HG02610 (cell line): ENCODE measurements around the gene NHSL1.
A peak's percentile ranks its signal among the peaks of the same experiment; 100 is the strongest.

Source experiments
- ATAC-seq: cut with Tn5 transposase; IDR thresholded peaks from one replicate; pipeline ENCODE4 v1.9.1; 2021; ENCODE audit warnings: mild to moderate bottlenecking, moderate library complexity; ENCODE audit not compliant: unreplicated experiment

The NHSL1 gene

DNA sequence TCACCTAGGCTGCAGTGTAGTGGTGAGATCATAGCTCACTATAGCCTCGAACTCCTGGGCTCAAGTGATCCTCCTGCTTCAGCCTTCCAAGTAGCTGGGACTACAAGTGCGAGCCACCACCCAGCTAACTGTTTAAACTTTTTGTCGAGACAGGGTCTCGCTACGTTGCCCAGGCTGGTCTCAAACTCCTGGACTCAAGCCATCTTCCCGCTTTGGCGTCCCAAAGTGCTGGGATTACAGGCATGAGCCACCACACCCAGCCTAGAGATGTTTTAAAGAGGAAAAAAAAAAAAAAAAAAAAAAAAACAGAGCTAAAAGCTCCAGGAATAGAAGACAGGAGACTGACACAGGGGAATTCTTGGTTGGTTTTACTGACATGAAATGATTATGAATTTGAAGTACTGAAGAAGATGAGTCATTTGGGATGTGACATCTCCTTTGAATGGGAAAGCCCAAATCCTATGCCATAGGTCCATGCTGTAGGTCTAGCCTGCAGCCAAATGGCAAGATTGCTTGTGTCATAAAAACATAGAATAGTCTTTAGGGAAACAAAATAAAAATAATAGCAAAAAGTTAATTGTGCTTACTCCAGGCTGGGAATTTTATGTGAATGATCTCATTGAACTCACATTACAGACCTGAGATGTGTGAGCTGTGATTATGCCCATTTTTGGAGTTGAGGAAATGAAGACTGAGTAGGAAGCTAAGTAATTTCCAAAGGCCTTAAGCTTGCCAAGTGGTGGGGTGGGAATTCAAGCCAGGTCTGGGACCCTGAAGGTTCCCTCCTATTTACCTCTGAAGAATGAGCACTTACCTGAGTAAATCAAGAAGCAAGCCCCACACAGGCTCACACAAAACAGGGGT is 24.3 kb upstream of the NHSL1 start:
- no peak for ATAC-seq

DNA sequence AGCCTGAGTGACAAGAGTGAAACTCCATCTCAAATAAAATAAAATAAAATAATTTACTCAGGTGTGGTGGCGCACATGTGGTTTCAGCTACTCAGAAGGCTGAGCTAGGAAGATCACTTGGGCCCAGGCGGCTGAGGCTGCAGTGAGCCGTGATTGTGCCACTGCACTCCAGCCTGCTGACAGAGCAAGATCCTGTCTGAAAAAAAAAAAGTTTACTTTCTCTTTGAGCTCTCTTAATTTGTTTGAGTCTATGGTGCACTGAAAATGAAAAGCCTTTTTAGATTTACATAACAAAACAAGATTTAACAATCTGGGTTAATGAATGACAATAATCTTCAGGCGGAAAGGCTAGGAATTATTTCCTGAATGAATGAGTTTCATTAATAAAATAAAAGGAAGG is 23.3 kb upstream of the NHSL1 start:
- ATAC-seq = no peak

DNA sequence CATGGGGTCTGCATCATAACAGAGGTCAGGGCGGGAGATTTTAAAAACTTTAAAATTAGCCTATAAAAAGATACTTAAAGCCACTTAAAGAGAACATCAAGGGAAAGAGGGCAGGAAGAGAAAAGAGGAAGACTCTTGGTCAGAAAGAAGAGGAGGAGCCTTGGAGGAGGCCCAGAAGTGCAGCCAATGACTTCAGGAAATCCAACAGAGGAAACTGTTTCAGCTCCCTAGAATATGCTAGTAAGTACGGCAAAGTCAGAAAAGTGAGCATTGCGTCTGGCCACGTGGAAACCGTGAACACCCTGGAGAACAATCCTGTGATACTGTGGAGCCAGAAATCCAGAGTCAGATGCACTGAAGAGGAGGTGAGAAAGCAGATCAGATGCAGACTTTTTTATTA is 22.5 kb upstream of the NHSL1 start:
- ATAC-seq = no peak

DNA sequence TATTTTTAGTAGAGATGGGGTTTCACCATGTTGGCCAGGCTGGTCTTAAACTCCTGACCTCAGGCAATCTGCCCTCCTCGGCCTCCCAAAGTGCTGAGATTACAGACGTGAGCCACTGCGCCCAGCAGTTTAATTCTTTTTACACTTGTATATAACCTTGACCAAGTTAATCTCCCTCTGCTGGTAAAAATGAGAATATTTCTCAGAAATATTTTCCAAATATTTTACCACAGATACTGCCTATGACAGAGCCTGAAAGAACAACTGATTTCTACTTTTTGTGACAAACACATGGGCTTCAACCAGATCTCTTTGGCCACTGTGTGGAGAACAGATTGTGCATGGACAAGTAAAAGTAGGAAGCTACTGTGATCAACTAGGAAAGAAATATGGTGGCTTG is 21.2 kb upstream of the NHSL1 start:
- ATAC-seq = no peak

DNA sequence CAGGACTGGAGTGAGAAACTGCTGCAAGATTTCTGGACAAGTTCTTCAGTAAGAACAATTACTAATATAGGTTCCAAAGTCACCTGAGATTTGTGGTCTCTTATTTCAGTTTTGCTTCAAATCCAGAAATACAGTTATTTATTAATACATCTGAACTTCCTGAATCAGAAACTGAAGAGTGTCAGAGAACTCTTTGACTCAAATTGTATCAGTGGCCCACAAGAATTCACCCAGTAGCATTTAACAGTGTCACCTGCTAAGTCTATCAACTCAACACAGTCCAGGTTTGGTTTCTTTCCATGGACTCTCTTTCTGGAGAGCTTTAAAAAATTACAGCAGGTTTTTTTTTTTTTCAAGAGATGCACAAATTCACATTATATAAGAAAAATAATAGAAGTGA is 18.8 kb upstream of the NHSL1 start:
- ATAC-seq = no peak

DNA sequence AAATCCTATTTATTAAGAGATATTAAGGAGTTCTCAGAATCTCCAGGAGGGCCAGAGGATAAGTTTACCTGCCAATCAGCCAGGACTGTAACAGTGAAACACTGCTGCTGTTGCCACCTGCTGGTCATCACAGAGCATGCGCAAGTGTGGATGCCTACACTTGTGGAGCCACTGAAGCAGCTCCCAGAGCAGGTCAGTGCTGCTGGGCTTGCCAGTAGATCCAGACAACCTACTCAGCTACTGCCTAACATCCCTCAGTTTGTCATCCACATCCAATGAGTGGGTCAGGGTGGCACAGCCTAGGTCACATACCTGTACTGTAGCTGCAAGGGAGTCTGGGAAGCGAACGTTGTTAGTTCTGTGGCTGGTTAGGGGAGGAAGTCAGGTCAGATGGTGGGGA is 18.3 kb upstream of the NHSL1 start:
- peak; percentile 93 for ATAC-seq

DNA sequence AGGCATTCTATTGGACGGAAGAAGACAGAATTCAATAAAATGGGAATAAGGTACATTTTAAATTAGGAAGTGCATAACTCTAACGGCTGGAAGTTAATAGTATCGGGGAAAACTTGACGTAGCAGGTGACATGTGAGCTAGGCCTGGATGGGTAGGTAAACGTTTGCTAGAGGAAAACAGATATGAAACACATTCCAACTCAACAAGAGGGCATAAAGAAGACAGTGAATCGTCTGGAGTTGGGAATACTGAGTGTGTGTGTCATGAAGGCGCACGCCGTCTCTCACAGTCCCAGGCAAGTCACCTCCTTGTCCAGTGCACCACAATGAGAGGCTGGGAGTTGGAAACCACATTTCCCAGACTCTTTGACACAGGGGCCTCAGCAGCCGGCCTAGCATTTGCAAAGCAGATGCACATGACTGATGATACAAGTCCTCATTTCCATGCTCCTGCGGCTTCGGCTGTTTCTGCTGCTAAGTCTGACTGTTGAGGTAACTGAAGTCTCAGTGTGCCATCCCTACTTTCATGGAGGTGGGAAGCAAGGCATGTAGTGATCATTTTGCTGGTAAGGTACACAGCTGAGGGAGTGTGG is 16.5 kb upstream of the NHSL1 start:
- ATAC-seq = no peak

DNA sequence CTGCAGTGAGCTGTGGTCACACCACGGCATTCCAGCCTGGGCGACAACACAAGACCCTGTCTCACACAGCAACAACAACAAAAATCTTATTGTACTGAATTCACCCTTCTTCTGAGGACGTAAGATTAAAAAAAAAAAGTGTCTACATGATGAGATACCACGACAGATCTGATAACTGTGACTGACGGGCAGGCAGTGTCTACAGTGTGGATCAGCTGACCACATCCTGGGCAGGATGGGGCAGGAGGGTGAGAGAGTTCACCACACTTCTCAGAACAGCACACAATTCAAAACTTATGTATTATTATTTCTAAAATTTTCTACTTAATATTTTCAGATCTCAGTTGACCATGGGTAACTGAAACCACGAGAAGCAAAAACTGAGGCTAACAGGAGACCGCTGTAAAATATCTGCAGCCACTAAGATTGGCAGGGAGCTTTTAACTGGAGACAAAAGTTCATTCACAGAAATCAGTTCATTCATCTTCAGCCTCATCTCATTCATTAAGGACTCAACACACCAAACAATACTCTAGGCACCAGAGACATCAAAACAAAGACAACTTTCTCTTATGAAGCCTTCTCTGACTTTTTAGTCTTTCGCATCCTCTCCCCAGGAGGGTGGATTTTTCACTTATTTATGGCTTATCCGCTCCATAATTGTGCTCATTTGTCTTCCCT is 15.7 kb upstream of the NHSL1 start:
- no peak for ATAC-seq

DNA sequence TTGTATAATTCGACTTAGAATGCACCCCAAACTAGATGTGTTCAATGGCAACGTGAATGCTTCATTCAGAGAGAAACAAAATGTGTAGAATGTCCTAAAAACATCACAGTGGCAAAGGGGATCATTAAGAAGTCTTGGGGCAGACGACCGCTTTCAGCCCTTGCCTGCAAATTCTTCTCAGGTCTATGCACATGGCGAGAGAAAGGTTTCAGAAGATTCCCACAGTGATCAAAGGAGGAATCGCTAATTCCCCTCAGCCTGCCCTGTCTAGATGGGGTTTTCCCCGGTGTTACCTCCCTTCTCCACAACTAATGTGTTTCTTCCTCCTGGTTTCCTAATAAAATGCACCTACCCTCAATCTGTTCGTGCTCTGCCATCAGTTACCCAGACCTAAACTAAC is 13.3 kb upstream of the NHSL1 start:
- ATAC-seq = no peak

DNA sequence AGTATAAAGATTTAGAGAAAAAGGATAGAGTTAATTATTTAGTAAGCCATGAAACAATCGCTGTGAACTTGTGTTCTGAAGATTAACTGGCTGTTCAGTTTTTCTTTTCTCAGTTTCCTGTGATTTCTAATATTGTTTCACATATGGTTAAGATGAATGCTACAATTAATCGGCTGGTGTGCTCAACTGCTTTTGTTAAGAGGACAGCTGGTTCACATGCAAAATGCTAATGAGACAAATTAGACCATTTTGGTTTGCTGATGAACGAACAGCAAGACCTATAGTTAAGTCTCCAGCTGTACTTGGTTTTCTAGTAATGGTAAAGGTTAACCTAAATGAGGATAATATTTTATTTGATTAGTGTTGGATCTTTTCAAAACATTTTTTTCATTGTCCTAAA is 10.8 kb upstream of the NHSL1 start:
- no peak for ATAC-seq

DNA sequence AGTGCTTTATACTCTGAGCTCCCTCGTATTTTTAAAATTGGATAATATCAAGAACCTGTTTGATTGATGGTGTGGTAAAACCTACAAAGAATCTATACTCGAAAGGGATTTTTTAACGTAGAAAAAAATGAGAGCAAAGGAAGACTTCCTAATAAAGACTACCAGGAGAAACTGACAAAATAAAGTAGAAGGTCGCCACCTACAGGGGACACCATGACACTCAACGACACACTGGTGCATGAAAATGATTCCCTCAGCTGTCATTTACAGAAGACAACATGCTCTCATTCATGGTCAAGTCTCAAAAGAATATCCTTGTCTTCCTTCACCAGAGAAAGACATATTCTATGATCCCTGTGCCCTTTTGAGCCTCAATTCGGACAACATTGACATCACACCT is 10.1 kb upstream of the NHSL1 start:
- ATAC-seq = no peak

DNA sequence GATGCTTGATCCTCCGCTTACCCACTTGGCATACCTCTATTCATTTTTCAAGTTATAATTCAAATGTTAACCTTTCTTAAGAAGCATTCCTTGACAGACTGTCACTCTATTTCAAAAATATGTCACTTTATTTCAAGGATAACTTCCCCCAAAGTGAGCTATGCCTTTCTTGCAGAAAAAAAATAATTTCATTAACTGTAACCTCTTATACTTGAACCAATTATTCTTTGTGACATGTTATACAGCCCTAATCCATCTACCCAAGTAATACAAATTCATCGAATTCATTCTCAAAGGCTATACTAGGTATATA is 9.3 kb upstream of the NHSL1 start:
- ATAC-seq = no peak

DNA sequence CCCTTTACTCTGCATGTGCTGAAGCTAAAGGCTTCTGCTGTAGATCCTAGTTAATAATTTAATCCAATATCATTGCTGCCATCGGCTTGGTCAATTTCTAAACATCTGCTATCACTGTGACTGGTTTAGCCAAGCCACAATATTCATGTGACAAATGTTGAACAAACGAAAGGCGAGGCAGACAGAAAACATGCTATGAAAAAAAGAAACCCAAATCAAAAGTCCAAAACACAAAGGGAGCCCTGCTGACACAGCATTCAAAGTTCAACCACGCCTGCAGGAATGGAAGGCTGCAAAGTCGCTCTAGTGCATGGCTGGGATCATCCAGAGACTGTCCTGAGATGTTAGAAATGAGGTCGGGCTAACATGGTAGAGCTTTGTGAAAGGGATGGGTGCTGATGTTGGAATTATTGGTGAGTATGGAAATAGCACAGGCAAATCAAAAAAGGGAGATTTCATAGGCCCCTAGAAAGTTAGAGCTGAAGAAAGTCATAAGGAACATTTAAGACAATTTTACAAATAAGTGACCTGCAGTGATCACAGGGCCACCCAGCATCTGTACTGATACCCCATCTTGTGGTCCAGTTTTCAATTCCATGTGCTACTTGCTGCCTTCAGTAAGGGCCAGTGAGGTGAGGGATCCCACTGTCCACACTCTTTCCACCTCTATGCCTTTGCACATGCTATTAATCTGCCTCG is 8.8 kb upstream of the NHSL1 start:
- ATAC-seq = no peak

DNA sequence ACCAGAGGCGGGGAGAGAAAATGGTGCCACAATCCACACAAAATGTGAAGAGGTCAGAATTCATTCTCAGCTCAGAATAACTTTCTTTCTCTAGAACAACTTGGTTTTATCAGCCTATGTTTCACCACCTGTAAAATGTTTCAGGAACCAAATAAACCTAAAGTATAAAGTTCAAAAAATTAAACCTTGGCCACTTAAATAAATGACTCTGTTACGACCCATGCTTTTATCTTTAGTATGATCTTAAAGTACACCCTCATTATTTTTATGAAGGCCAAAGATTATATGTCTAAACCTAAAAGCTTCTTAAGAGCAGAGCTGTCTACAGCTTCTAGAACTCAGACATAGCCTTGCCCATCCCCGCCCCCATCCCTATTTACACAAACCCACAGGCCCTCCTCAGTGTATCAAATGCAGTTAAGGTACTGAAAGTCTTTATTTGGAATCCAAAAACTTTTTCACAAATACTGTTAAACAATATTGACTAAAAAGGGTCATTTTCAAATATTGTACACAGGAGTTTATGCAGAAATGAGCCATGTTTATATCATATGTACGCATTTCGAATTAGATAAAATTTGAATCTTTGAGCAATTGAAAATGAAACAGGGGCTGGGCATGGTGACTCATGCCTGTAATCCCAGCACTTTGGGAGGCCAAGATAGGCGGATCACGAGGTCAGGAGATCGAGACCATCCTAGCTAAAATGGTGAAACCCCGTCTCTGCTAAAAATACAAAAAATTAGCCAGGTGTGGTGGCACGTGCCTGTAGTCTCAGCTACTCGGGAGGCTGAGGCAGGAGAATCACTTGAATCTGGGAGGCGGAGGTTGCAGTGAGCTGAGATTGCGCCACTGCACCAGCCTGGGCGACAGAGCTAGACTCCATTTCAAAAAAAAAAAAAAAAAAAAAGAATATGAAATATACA is 5.7 kb upstream of the NHSL1 start:
- ATAC-seq = no peak

DNA sequence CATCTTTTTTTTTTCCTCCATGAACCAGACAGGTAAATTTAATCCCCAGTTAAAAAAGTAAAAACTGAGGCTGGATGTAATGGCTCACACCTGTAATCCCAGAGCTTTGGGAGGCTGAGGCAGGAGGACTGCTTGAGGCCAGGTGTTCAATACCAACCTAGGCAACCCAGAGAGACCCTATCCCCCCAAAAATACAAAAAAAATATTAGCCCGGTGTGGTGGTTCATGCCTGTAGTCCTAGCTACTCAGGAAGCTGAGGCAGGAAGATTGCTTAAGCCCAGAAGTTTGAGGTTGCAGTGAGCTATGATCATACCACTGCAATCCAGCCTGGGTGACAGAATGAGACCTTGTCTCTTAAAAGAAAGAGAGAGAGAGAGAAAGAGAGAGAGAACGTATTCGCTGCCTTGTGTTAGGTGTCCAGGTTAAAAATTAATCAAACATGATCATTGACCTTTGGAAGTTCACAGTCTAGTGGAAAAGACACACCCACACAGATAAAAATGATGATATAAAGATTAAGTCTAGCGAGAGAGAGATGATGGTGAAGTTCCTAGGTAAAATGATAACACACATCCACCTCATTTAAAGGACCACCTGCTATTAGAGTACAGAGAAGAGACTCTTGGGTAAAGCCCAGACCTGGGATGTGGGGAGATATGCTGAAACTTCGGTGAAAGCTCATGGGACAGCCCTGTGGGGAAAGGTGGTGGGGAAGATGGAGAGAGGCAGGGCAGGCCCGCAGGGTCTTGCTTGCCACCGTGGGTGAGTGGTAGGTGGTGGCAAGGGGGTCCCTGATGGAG is 4.8 kb upstream of the NHSL1 start:
- ATAC-seq = no peak

DNA sequence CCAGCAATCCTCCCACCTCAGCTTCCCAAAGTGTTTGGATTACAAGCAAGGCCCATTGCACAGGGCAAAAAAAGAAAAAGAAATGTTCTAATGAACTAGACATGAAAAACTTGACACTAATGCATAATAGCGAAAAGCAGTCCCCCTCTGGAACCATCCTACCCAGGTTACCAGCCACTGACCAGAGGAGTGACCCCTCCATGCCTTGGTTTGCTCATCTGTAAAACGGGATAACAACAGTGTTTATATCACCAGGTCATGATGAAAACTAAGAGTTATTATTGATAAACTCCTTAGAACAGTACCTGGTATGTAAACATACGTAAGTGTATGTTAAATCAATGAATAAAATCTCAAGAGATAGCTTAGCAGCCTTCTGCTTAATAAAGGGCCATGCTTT is 3.3 kb upstream of the NHSL1 start:
- ATAC-seq = no peak

DNA sequence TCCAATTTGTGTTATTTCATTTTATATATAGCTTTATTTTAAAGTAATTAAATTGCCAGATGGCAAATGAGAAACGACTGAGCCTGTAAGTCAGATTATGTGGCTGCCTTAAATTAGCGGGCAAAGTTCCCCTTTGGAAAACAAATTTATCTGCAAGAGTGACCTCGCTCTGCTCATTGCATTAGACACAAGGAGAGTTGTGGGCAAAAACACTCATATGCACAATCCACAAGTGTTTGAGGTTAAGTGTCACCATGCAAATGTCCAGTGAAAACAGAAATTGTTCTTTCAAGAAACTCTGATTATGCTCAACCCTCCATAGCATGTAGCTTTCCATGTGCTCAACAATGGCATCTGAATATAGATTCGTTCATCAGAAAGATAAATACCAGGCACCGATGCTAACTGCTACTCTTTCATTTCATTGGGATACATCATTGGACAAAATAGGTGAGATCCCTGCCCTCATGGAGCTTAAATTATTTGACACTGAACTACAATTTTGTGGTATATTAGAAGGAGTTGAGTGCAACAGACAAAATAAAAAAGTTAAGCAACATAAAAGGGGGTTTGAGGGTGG is 1.7 kb upstream of the NHSL1 start:
- no peak for ATAC-seq

DNA sequence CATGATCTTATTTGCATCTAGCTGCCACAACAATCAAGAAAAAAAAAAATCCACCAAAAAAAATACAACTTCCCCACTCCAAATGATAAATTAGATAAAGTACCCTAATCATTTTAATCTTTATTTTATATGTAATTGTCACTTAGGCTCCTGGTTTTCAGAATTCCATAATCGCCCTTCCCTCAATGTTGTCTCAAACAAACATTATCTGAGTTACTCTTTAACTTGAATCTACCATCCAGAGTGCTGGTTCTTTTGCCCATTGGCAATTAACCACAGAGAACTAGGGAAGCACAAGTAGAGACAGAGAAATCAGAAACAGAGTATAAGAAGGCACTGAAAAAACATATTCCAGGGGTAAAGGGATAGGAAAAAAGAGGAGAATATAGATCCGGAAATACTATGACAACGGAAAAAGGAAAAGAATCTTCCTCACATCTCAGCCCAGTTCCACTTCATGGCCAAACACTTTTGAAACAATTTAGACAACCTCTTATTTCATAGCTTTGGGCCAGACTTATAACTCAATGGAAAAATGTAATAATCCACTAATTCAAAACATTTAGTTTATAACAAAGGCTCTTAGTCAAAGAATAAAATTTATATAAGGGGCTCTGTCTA is 861 bp upstream of the NHSL1 start:
- no peak for ATAC-seq
